HepG2 (cell line): ENCODE results near the gene C2. TPM values are rescaled to one million over a fixed set of nuclear protein-coding genes. Genes with fewer than 3 reads are reported as not detected.
A peak's percentile ranks its signal among the peaks of the same experiment; 100 is the strongest.

Experiments used
- ATAC-seq: fragments of 200-7000 bp; cut with Tn5 transposase; 3 replicates; pipeline ENCODE4 v1.9.1; 2020; ENCODE audit warnings: mild to moderate bottlenecking, moderate library complexity
- BruUV-seq: library from RNA; stranded (reverse); fragments of 400-500 nt; replicated peaks from 2 replicates; lab custom pipeline; 2021; lab: Mats Ljungman, UMichigan
- CTCF ChIA-PET: fragments of 300-600 bp; formaldehyde crosslinking; extraction: SDS; loops from one replicate; lab custom pipeline; 2021; ENCODE audit warnings: low total read pairs, inconsistent platforms, low intra/inter-chr PET ratio; lab: Yijun Ruan, JAX
- POLR2A ChIA-PET: fragments of 350-600 bp; sonication (Branson Sonifier 250); formaldehyde crosslinking; loops from one replicate; lab custom pipeline; 2020; ENCODE audit warnings: antibody characterized with exemption, inconsistent platforms; lab: Yijun Ruan, JAX
- DNase-seq: peaks from one replicate; pipeline ENCODE4 v3.0.0-alpha.2; 2015; ENCODE audit warnings: low spot score
- FAIRE-seq: peaks from 3 replicates; lab custom pipeline; 2011; peaks lifted over from hg19 to GRCh38; lab: Jason Lieb, UNC
- H2AFZ ChIP-seq: one replicate; pipeline ENCODE4 v1.6.1; 2011; ENCODE audit warnings: low read length, inconsistent platforms
- H3K27ac ChIP-seq: fragments of 300-600 bp; 3 replicates; pipeline ENCODE4 v1.8.0; 2011; ENCODE audit warnings: mixed run types, mild to moderate bottlenecking, mixed read lengths, low read length, inconsistent platforms; ENCODE audit not compliant: insufficient read depth; ENCODE audit errors: extremely low read length
- H3K27me3 ChIP-seq, 2 experiments: fragments of 200-600 bp in 1 of 2; 2 replicates in 1 of 2; 3 replicates in 1 of 2; pipeline versions ENCODE4 v1.6.0 to v1.8.0; 2011; ENCODE audit warnings: low read length in 2 of 2, mild to moderate bottlenecking in 2 of 2, moderate library complexity in 2 of 2, inconsistent platforms in 1 of 2; ENCODE audit not compliant: insufficient read depth in 2 of 2, control insufficient read depth in 1 of 2
- H3K36me3 ChIP-seq, 2 experiments: fragments of 200-600 bp in 1 of 2; replicated peaks in 1 of 2; 2 replicates in 1 of 2; 3 replicates in 1 of 2; pipeline versions ENCODE4 v1.5.1 to v1.8.0; 2011; ENCODE audit warnings: low read length in 2 of 2, inconsistent platforms in 1 of 2; ENCODE audit not compliant: insufficient read depth in 2 of 2, control insufficient read depth in 1 of 2
- H3K4me1 ChIP-seq: 2 replicates; pipeline ENCODE4 v1.5.1; 2012; ENCODE audit warnings: low read length, inconsistent platforms; ENCODE audit not compliant: insufficient read depth
- H3K4me2 ChIP-seq: 2 replicates; pipeline ENCODE4 v1.6.0; 2011; ENCODE audit warnings: low read depth, low read length, inconsistent platforms
- H3K4me3 ChIP-seq, 3 experiments: fragments of 200-600 bp in 1 of 3; sonication (generic), shearing (Covaris generic) in 1 of 3; replicated peaks in 1 of 3; 2 replicates each; pipeline ENCODE4 v1.5.1; 2011 to 2016; ENCODE audit warnings: low read length in 3 of 3, inconsistent platforms in 2 of 3, low read depth in 2 of 3, mild to moderate bottlenecking in 2 of 3, control low read depth in 1 of 3, mixed read lengths in 1 of 3; ENCODE audit not compliant: insufficient read depth in 1 of 3
- H3K79me2 ChIP-seq: one replicate; pipeline ENCODE4 v1.6.1; 2011; ENCODE audit warnings: low read length, inconsistent platforms; ENCODE audit not compliant: insufficient read depth
- H3K9ac ChIP-seq: 2 replicates; pipeline ENCODE4 v1.6.0; 2011; ENCODE audit warnings: mild to moderate bottlenecking, low read depth, low read length, inconsistent platforms; ENCODE audit not compliant: insufficient read depth
- H3K9me3 ChIP-seq: 2 replicates; pipeline ENCODE4 v1.5.1; 2012; ENCODE audit warnings: mild to moderate bottlenecking, low read length
- H4K20me1 ChIP-seq: 2 replicates; pipeline ENCODE4 v1.6.0; 2011; ENCODE audit warnings: inconsistent platforms, mild to moderate bottlenecking, low read length, moderate library complexity; ENCODE audit not compliant: insufficient read depth
- ISL2 ChIP-seq: sonication (generic); formaldehyde crosslinking; IDR thresholded peaks from 2 replicates; pipeline ENCODE4 v1.5.0; 2020; ENCODE audit warnings: missing genetic modification reagents
- PAF1 ChIP-seq: IDR thresholded peaks from 2 replicates; pipeline ENCODE4 v1.6.1; 2016; ENCODE audit warnings: missing genetic modification reagents, missing compliant biosample characterization
- PCBP2 ChIP-seq: fragments of 200-400 bp; formaldehyde crosslinking; optimal IDR thresholded peaks from 2 replicates; pipeline ENCODE3; 2018; ENCODE audit warnings: low read length, low read depth; ENCODE audit not compliant: poor library complexity, severe bottlenecking
- POLR2A ChIP-seq, 2 experiments: IDR thresholded peaks; 2 replicates each; pipeline ENCODE4 v1.6.1; 2011; ENCODE audit warnings: low read depth in 2 of 2, low read length in 2 of 2, mild to moderate bottlenecking in 1 of 2, moderate library complexity in 1 of 2; ENCODE audit not compliant: insufficient read depth in 1 of 2
- STAT5B ChIP-seq: sonication (generic); formaldehyde crosslinking; IDR thresholded peaks from 2 replicates; pipeline ENCODE4 v1.4.0; 2020; ENCODE audit warnings: missing genetic modification reagents
- ZBTB37 ChIP-seq: sonication (generic); formaldehyde crosslinking; IDR thresholded peaks from 2 replicates; pipeline ENCODE4 v1.4.0; 2020; ENCODE audit warnings: mild to moderate bottlenecking, missing genetic modification reagents
- ZBTB4 ChIP-seq: sonication (generic); formaldehyde crosslinking; IDR thresholded peaks from 2 replicates; pipeline ENCODE4 v1.4.0; 2020; ENCODE audit warnings: missing genetic modification reagents, mild to moderate bottlenecking, borderline replicate concordance
- ZNF253 ChIP-seq: sonication (generic); formaldehyde crosslinking; IDR thresholded peaks from 2 replicates; pipeline ENCODE4 v1.8.0; 2022; ENCODE audit warnings: mild to moderate bottlenecking, missing genetic modification reagents, borderline replicate concordance
- ZNF577 ChIP-seq: sonication (generic); formaldehyde crosslinking; IDR thresholded peaks from 2 replicates; pipeline ENCODE4 v1.4.0; 2020; ENCODE audit warnings: mild to moderate bottlenecking, low read depth, missing genetic modification reagents, borderline replicate concordance
- WGBS: methylation state at CpG from one replicate; pipeline ENCODE4 v1.1.6; 2017; ENCODE audit warnings: low lambda C conversion rate; 5-methylcytosine and 5-hydroxymethylcytosine counted together
- in situ Hi-C: cut with HindIII; loops from 2 replicates; pipeline ENCODE4 v1.10.0; 2017; ENCODE audit warnings: low pct_unique_long_range_greater_than_20kb; ENCODE audit not compliant: extremely low pct_ligation_motif_present
- intact Hi-C: fragments of 100-400 bp; cut with micrococcal nuclease; formaldehyde crosslinking; loops from one replicate; pipeline ENCODE4 v1.10.0; 2022; ENCODE audit not compliant: unreplicated experiment
- polyA plus RNA-seq, 8 experiments: library from polyadenylated mRNA; depleted of rRNA in 3 of 8; stranded (reverse) in 7 of 8; unstranded in 1 of 8; fragments of >200 nt; fragmentation: Illumina TruSeq in 4 of 8; extraction: Trizol in 4 of 8; gene quantifications; 2 replicates each; pipeline versions ENCODE4 v1.2.1 to v1.2.3, GENCODE V29; 2011 to 2016; ENCODE audit warnings: low read depth in 4 of 8, missing spikeins in 1 of 8, mixed read lengths in 1 of 8; ENCODE audit not compliant: insufficient read depth in 1 of 8
- total RNA-seq, 5 experiments: library from RNA; depleted of rRNA; stranded (reverse); fragments of >200 nt; fragmentation: Illumina TruSeq; extraction: Trizol; gene quantifications; 2 replicates each; pipeline ENCODE4 v1.2.3, GENCODE V29; 2016; ENCODE audit warnings: low read depth in 1 of 5

The C2 gene
- total and polyA plus RNA-seq, 2 of the 13 experiments (the other 11 are each of a cell fraction or from before 2014, with no cell fraction given) = 165 to 307 TPM

DNA sequence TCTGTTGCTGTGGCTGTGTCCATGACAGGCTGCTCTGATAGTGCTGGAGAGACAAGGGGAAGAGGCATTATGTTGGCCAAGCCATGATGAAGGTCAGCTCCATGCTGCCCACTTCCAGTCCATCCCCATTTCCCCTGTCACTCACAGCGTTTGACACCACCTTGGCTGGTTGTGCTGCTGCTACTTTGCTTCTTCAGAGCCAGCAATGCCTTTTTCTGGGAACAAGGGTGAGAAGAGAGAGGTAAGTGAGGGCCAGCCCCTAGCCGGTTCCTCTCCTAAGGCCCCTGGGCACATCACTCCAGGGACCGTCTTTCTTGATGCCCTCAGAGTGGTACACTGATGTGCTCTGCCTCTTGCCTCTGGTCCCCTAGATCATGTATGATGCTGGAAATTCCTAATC lies 29.3 kb downstream of the C2 start:
- WGBS = 97% methylated on average over 3 of the region's 3 CpGs
- H3K4me2 ChIP-seq = no peak overlapping the region
- FAIRE-seq (no peak), DNase-seq (no peak), ATAC-seq (no peak)
- peaks cover 39% of the 10 kb centered on the region for H3K79me2 ChIP-seq
- TF ChIP-seq ZNF253 (CRISPR knock-in tag) (no peak), PCBP2 (no peak), POLR2A (IDR thresholded peaks at IDR 0.05; ENCODE audit: insufficient read depth in 1 of 2, low read depth in 2 of 2, low read length in 2 of 2) (peak in 1 of 2 experiments; percentile 29; a peak in 1 of 4 replicates), ZBTB37 (CRISPR knock-in tag) (no peak), STAT5B (no peak), PAF1 (0 out of 2 replicates have a peak, but pooled peaks have one; percentile 29)
- CTCF ChIA-PET = no interaction called here
- no peak overlapping the region for H3K9ac ChIP-seq
- no peaks in the 10 kb centered on the region for H3K9me3 ChIP-seq
- no peak overlapping the region for H3K4me3 ChIP-seq
- no TSS peak for BruUV-seq
- H3K27me3 ChIP-seq = no peaks in the 10 kb centered on the region; a peak in 1 of 5 replicates
- H3K4me1 ChIP-seq = peaks cover 37% of the 10 kb centered on the region
- POLR2A ChIA-PET = interaction anchor here (0.6 to 7.7 kb wide), 5 partner anchors 11 to 33 kb away, joined by 3 to 142 read pairs (median 4); partner anchors contain the start of genes CFB and DXO
- H3K36me3 ChIP-seq = peaks cover 31 to 66% of the 10 kb centered on the region in 2 experiments
- intact Hi-C loops = loop anchor here (10.0 kb wide), 1 partner anchor 122 kb away; no protein-coding TSS in a partner anchor
- no peak overlapping the region for H3K27ac ChIP-seq
- no peak overlapping the region for H2AFZ ChIP-seq
- no peaks in the 10 kb centered on the region for H4K20me1 ChIP-seq
- in situ Hi-C loops = no loop called here

- WGBS = under 1% methylated on average over 11 of the region's 11 CpGs
- Histone ChIP-seq H3K9me3 (no peaks in the 10 kb centered on the region), H3K27ac (peak overlapping the region; percentile 71), H3K4me1 (peaks cover 31% of the 10 kb centered on the region), H3K9ac (peak overlapping the region; percentile 91), H2AFZ (no peak overlapping the region), H3K4me3 (peak overlapping the region; percentile 81 to 98 (median 95)), H4K20me1 (no peaks in the 10 kb centered on the region), H3K27me3 (no peaks in the 10 kb centered on the region; a peak in 1 of 5 replicates), H3K4me2 (peak overlapping the region; percentile 97), H3K36me3 (peaks cover 40 to 68% of the 10 kb centered on the region in 2 experiments), H3K79me2 (peaks cover 39% of the 10 kb centered on the region)
- in situ Hi-C loops (no loop called here), intact Hi-C loops (loop anchor here (10.0 kb wide), 1 partner anchor 124 kb away; no protein-coding TSS in a partner anchor)
- POLR2A ChIA-PET = interaction anchor here (1.0 to 7.7 kb wide), 17 partner anchors 8 to 339 kb away, joined by 3 to 142 read pairs (median 6); partner anchors contain the start of genes C2, CFB, DXO and EHMT2
- no peak for DNase-seq
- no peak for FAIRE-seq
- CTCF ChIA-PET = no interaction called here
- ATAC-seq = peak; percentile 21
- BruUV-seq = no TSS peak
- TF ChIP-seq ZBTB4 (CRISPR knock-in tag) = 0 out of 2 replicates have a peak, but pooled peaks have one; percentile 16
- TF ChIP-seq ISL2 = no peak
- no peak; the same call in 1 of the 2 replicates for TF ChIP-seq ZNF577 (CRISPR knock-in tag)
Observed at GRCh38 chr6:31958412-31958740, 30.9 kb downstream of the C2 start.
